ENCODE measurements around the gene HS6ST2.

DNA sequence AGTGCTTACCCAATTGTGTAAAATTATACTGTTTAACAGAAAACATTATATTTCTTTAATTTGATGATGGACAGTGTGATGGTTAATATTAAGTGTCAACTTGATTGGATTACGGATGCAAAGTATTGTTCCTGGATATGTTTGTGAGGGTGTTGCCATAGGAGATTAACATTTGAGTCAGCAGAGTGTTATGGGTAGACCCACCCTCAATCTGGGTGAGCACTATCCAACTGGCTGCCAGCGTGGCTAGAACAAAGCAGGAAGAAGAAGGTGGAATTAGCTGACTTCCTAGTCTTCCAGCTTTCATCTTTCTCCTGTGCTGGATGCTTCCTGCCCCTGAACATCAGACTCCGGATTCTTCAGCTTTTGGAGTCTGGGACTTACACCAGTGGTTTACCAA is 42.1 kb downstream of the HS6ST2 start:
- TF ChIP-seq, protein P1, sequence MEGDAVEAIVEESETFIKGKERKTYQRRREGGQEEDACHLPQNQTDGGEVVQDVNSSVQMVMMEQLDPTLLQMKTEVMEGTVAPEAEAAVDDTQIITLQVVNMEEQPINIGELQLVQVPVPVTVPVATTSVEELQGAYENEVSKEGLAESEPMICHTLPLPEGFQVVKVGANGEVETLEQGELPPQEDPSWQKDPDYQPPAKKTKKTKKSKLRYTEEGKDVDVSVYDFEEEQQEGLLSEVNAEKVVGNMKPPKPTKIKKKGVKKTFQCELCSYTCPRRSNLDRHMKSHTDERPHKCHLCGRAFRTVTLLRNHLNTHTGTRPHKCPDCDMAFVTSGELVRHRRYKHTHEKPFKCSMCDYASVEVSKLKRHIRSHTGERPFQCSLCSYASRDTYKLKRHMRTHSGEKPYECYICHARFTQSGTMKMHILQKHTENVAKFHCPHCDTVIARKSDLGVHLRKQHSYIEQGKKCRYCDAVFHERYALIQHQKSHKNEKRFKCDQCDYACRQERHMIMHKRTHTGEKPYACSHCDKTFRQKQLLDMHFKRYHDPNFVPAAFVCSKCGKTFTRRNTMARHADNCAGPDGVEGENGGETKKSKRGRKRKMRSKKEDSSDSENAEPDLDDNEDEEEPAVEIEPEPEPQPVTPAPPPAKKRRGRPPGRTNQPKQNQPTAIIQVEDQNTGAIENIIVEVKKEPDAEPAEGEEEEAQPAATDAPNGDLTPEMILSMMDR (IDR thresholded peaks at IDR 0.05): no peak
- TF ChIP-seq EZH2 (IDR thresholded peaks at IDR 0.05): no peak

Measured in neural progenitor cell (in vitro differentiated cells).